KMS-11 (cell line): ENCODE data around the gene SIL1.

ENCODE experiments used
- H2AFZ ChIP-seq: fragments of 200-600 bp; sonication (generic); 2 replicates; pipeline ENCODE4 v1.6.1; 2016; ENCODE audit warnings: antibody characterized with exemption, mixed run types, low read depth
- H3K27ac ChIP-seq: fragments of 200-600 bp; sonication (generic); 2 replicates; pipeline ENCODE4 v1.6.1; 2016; ENCODE audit warnings: mild to moderate bottlenecking, mixed run types
- H3K27me3 ChIP-seq: fragments of 200-600 bp; sonication (generic); 2 replicates; pipeline ENCODE4 v1.6.1; 2017; ENCODE audit warnings: mild to moderate bottlenecking, low read depth, mixed run types, moderate library complexity; ENCODE audit not compliant: insufficient read depth
- H3K36me3 ChIP-seq: fragments of 200-600 bp; sonication (generic); 2 replicates; pipeline ENCODE4 v1.6.1; 2017; ENCODE audit warnings: mild to moderate bottlenecking, mixed run types; ENCODE audit not compliant: insufficient read depth
- H3K4me1 ChIP-seq: fragments of 200-600 bp; sonication (generic); 2 replicates; pipeline ENCODE4 v1.6.1; 2016; ENCODE audit warnings: mild to moderate bottlenecking, low read depth, mixed run types; ENCODE audit not compliant: poor library complexity, severe bottlenecking
- H3K4me2 ChIP-seq: fragments of 200-600 bp; sonication (generic); 2 replicates; pipeline ENCODE4 v1.7.0; 2016; ENCODE audit warnings: mild to moderate bottlenecking, mixed run types
- H3K4me3 ChIP-seq: fragments of 200-600 bp; sonication (generic); IDR thresholded peaks from 2 replicates; pipeline ENCODE4 v1.6.1; 2017; ENCODE audit warnings: low read depth, low read length, mixed read lengths; ENCODE audit not compliant: insufficient read depth
- H3K79me2 ChIP-seq: fragments of 200-600 bp; sonication (generic); 2 replicates; pipeline ENCODE4 v1.6.1; 2016; ENCODE audit warnings: low read depth, mixed run types; ENCODE audit not compliant: insufficient read depth
- H3K9ac ChIP-seq: fragments of 200-600 bp; sonication (generic); 2 replicates; pipeline ENCODE4 v1.6.1; 2016; ENCODE audit warnings: mild to moderate bottlenecking, mixed run types
- H4K20me1 ChIP-seq: fragments of 200-600 bp; sonication (generic); 2 replicates; pipeline ENCODE4 v1.6.1; 2016; ENCODE audit warnings: mild to moderate bottlenecking, mixed run types; ENCODE audit not compliant: insufficient read depth
- TF ChIP-seq, protein P1 (sequence below): fragments of 200-600 bp; sonication (generic); conservative IDR thresholded peaks from 2 replicates; pipeline ENCODE4 v1.6.1; 2017; ENCODE audit warnings: low read depth, mild to moderate bottlenecking, antibody characterized with exemption, low read length, moderate library complexity, mixed read lengths

SIL1 gene

DNA sequence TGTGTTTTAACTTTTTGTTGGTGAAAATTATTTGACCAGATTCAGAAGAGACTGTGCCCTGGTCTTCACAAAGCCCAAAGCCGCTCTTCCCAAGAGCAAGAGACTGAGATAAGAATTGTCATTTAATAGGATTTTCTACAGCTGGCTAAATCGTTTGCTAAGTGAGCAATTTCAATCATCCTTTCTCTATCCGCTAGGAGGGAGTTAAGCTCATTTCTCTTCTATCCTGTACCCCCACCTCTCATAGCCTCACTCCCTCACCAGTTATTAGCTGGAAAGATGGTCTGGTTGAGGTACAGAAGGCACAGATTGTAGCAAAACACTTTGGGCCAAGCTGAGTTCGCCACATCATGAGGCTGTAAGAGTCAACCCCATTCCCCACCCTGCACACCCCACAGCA is 43.0 kb upstream of the SIL1 start:
- H3K4me3 ChIP-seq = no peak overlapping the region
- TF ChIP-seq, protein P1, sequence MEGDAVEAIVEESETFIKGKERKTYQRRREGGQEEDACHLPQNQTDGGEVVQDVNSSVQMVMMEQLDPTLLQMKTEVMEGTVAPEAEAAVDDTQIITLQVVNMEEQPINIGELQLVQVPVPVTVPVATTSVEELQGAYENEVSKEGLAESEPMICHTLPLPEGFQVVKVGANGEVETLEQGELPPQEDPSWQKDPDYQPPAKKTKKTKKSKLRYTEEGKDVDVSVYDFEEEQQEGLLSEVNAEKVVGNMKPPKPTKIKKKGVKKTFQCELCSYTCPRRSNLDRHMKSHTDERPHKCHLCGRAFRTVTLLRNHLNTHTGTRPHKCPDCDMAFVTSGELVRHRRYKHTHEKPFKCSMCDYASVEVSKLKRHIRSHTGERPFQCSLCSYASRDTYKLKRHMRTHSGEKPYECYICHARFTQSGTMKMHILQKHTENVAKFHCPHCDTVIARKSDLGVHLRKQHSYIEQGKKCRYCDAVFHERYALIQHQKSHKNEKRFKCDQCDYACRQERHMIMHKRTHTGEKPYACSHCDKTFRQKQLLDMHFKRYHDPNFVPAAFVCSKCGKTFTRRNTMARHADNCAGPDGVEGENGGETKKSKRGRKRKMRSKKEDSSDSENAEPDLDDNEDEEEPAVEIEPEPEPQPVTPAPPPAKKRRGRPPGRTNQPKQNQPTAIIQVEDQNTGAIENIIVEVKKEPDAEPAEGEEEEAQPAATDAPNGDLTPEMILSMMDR = no peak
- H3K36me3 ChIP-seq = no peaks in the 10 kb centered on the region
- H2AFZ ChIP-seq = no peak overlapping the region
- no peak overlapping the region for H3K27ac ChIP-seq
- H3K4me1 ChIP-seq = no peaks in the 10 kb centered on the region
- H3K9ac ChIP-seq = no peak overlapping the region
- H3K4me2 ChIP-seq = no peak overlapping the region
- H3K27me3 ChIP-seq = no peaks in the 10 kb centered on the region
- no peaks in the 10 kb centered on the region for H4K20me1 ChIP-seq
- no peaks in the 10 kb centered on the region for H3K79me2 ChIP-seq

DNA sequence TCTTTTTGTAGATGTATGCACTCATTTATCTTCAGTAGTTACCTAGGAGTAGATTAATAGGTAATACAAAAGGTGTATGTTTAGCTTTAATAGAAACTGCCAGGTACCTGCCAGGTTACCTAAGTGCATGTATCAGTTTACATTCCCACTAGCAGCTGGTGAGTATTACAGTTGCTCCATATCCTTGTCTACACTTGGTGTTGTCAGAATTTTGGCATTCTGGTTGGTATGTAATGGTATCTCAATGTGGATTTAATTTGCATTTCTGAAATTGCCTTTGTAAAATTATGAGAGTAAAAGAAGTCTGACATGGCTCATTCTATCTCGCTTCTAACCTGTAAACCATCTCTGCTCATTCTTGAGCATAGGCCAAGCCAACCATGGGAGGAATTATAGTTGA is 38.3 kb upstream of the SIL1 start:
- Histone ChIP-seq H3K4me2 (no peak overlapping the region), H3K79me2 (no peaks in the 10 kb centered on the region), H2AFZ (no peak overlapping the region), H4K20me1 (no peaks in the 10 kb centered on the region), H3K4me3 (no peak overlapping the region), H3K27me3 (no peaks in the 10 kb centered on the region), H3K27ac (no peak overlapping the region), H3K4me1 (no peaks in the 10 kb centered on the region), H3K9ac (no peak overlapping the region), H3K36me3 (no peaks in the 10 kb centered on the region)
- TF ChIP-seq, protein P1 = no peak

DNA sequence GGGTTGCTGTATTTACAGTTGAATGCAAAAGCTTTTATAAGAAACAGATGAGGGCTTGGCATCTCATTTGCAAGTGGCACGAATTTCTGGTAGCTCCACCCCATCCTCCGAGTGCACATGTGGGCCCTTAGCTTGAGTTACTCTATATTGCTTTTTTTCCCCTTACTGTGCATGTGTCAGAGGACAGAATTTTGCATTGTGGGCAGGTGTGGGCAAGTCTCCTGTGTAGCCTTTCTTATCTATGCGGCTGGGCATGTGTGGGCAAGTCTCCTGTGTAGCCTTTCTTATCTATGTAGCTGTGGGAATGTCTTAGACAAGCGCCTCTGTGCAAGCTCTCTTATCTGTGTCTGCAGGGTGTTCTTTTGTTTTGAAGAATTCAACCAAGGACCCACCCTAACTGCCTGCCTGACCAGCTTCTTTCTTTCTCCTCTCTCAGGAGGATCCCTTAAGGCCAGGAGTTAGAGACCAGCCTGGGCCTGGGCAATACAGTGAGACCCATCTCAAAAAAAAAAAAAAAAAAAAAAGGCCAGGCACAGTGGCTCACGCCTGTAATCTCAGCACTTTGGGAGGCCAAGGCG is 34.1 kb upstream of the SIL1 start:
- Histone ChIP-seq H3K36me3 (no peaks in the 10 kb centered on the region), H3K79me2 (no peaks in the 10 kb centered on the region), H4K20me1 (no peaks in the 10 kb centered on the region), H3K4me3 (no peak overlapping the region), H3K27me3 (no peaks in the 10 kb centered on the region), H2AFZ (no peak overlapping the region), H3K27ac (no peak overlapping the region), H3K4me2 (no peak overlapping the region), H3K4me1 (no peaks in the 10 kb centered on the region), H3K9ac (no peak overlapping the region)
- TF ChIP-seq, protein P1 = no peak

DNA sequence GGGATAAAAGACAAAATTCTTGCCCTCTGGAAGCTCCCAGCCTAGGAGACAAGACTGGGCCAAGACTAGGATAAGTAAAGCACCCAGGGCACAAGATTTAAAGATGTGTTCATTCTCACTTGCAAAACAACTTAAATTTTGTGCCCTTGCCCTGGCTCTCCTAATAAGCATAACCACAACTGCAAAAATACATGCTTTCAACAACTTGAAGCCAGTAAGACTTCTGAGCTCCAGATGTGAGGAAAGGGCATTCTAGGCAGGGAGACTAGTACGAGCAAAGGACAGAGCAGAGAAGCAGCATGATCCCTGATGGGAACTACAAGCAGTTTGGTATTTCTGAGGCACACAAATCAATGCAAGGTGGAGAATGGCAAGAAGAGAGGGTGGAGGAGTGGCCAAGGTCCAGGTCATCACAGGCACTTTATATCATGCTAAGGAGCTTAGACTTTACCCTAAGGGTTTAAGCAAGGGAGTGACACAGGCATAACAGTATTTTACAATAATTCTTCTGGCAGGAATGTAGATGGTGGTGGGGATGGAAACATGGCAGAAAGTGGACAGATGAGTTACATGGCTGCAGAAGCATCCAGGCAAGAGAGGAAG is 30.1 kb upstream of the SIL1 start:
- Histone ChIP-seq H3K4me3 (no peak overlapping the region), H3K27ac (no peak overlapping the region), H2AFZ (no peak overlapping the region), H3K79me2 (no peaks in the 10 kb centered on the region), H3K27me3 (no peaks in the 10 kb centered on the region), H3K4me2 (no peak overlapping the region), H3K9ac (no peak overlapping the region), H3K36me3 (no peaks in the 10 kb centered on the region), H4K20me1 (no peaks in the 10 kb centered on the region), H3K4me1 (no peaks in the 10 kb centered on the region)
- TF ChIP-seq, protein P1 = no peak
